COLO668 (cell line): ENCODE data around the gene CACNA2D3.

Experiments used
- DNase-seq: peaks from one replicate; lab custom pipeline; 2025; ENCODE audit not compliant: unreplicated experiment; lab: John Stamatoyannopoulos, UW

Gene CACNA2D3

DNA sequence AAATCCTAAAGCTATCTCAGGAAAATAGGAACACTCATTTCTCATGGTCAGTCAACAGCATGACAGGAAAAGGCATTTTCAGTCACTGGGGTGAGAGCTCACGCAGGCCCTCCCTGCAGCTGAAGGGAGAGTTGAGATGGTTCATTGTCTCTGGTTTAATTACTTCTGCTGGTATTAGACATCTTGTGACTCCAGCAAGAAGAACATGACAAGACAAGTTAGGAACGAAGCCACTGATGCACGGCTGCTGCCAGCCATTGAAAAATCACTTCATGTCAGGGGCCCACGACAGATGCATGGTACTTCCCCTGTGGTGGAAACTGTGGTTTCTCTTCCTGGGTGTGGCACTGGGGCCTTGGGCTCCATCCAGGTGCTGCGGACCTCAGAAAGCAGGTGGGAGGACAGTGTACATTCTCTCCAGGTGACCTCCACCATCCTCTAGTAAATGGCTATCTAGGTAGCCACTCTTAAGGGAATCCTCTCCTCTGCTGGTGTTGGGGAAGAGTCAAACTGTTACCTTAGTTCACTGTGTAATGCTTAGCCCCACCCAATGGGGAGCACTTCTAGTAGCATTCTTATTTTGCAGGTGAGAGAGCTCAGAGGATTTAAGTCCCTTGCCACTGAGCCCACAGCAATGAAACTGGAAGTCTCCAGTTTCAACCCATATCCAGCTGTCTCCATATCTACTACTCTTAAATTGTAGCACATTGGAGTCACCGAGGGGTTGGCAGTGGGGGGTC lies 531.3 kb downstream of the CACNA2D3 start:
- DNase-seq = no peak

DNA sequence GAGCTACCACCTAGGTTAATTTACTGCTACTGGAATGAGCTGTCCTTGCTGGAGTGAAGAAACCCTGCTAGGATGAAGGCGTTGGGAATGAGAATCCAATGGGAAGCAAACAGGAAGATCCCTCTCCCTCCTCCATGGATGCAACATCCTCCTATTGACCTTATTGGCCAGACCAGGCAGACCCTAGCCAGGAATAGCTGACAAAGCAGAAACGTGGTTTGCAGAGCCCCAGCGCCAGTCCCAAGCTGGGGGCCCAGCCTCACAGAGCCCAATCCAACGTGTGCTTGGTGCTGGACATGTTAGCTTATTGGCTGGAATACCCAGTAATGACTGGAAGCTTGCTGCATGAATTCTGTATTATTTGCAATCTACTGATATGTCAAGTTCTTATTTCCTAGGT lies 532.4 kb downstream of the CACNA2D3 start:
- DNase-seq = no peak

DNA sequence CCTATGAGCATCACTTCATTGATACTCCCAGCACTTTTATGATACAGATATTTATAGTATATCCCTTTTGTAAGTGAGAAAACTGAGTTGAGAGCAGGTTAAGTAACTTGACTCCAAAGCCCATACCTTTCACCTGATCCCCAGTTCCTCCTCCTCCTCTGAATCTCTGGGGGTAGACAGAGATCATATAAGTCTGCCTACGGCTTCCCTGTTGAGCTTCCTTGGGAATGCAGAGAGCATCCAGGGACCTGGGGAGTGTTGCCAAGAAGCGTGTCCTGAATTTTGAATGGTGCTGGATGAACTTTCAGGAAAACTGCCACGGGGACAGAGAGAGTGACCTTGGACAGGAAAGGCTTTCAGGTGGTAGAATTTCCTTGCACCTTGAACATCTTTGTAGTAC lies 537.0 kb downstream of the CACNA2D3 start:
- no peak for DNase-seq

DNA sequence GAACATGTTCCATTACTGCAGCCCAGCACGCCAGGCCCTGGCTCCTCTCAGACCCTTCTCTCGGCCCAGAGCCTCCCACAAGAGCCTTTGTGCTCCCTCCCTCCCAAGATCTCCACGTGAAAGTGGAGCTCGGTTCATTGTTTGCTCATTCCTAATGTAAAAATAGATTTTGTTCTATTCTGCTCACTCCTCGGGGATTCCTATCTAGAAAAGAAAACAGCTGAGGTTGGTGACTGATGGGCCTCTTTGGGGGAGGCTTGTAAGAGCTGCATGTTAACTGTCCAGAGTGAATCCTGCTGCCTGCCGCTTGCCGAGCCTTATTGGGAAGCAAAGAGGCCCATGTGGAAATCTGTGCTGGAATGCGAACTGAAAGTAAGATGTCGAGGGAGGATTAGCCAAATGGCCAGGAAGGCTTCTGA lies 538.4 kb downstream of the CACNA2D3 start:
- no peak for DNase-seq

DNA sequence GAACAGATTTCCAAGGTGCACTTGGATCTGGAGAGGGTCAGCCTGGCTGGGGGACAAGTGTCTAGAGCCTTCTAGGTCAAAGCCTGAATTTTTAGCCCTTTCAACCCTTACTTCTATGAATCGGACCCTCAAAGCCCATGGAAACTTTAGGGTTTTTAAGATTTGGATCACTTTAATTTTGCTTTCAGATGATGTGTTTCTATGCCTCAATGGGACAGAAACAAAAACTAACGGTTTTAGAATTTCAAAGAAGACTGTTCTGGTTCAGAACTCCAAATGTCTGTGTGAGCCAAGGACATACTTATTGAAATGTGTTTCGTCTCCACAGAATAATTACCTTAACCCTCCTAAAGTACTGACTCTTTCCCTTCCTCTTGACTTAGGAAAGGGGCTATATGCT lies 538.8 kb downstream of the CACNA2D3 start:
- DNase-seq = no peak

DNA sequence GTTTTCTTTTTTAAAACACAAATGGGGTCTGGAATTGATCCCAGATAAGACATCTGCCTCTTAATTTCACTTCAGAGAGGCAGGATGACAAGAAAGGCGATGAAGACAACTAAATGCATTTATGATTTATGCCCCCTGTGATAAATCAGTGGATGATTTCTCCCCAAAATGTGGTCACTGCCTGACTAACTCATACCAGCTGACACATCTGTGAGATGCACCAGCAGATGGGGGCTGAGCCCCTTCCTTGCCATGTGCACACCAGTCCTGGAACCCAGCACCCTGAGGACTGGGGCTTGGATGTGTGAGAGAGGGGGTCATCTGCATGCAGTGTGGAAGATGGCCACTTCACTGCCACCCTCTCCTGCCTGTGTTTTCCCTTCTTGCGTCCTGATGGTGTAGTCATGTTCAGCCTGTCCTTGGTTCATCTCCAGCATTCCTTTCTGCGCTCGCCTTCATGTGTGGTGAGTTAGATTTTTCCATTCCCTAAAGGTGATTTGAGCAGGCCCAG lies 541.2 kb downstream of the CACNA2D3 start:
- DNase-seq = no peak

DNA sequence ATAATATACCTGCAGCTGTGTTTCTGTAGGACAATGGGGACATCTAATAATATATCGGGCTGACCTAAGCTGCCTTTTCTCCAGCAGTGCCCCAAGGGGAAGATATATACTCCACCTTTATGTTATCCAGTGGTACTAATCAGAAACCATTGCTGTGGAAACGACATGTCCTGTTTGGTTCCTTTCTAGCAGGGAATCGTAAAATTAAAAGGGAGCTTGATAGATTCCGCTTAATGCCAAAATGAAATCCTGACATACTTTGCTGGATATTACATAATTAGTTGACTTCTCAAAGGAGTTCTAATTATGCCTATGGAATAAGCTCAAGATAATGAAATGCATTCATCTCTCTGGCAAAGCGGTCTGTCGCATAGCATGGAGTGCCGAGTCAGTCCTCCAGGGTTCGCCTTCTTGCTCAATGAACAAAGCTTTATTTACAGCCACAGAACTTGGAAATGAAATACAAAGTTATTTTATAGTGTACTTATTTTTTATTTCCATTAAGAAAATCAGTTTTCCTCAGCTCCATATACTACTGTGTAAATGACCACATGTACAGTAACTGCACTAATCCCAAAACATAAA lies 542.8 kb downstream of the CACNA2D3 start:
- DNase-seq = no peak

DNA sequence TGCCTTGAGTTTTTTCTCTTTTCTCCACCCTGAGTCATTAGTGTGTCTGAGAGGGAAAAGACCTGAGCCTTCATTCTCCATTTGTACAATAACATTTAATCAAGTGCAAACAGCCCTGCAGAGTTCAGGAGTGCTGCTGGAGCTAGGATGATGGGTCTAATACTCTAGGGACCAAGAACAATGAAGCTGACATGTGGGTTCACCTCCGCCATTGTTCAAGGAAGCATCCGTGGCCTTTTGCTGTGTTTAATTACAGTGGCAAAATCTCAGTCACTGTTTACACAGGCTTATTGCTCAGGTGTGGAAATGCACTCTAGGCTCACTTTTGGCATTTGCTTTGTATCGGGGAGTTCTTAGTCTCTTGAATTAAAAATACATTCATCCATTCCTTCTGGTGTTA lies 545.9 kb downstream of the CACNA2D3 start:
- no peak for DNase-seq

DNA sequence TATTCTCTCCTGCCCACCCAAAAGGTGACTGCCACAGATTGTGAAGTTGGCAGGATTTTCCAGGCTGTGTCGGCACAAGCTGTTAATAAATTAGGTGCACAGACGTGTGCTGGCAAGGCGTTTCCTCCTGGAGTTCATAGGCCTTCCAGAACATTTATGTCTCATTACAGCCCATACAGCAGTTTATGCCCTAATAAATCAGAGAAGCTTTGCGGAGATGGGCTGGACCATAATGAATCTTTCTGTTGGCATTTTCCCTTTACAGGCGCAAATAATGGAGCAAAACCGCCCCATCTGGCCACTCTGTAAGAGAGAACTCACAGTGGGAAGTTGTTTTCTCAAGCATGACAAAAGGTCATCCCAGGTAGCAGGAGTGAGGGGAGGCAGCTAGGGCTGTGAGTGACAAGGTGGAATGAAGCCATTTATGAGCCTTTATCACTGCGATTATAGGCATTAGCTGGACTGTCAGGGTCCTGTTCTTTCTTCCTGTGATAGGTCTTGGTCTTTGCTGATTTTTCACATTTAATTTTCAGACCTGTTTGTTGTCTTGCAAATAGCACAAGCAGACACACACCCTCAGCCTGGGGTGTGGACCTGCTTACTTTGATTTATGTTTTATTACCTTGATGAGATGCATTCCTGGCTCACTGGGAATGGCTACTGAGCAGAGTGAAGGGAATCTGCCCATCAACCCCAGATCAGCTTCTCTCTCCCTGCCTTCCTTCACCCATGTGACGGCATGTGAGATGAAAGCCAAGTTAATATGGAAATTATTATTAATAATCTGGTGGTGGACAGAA lies 548.0 kb downstream of the CACNA2D3 start:
- DNase-seq = no peak

DNA sequence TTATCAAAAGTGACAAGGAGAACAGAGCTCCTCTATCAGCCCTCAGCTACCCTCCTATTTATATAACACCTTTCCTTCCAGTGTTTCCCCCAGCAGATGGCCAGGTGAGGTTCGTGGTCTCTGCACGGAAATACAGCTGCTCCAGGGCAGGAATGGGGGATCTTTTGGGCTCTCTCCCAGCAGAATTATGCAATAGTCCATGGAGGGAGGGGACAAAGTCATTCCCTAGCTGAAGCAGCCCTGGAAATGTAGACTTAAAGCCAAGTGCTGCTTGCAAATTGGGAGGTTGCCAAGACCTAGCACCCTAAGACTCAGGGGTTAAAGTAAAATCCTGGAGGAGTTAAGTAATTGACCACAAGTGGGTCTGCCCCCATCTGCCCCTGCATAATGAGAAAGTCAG lies 549.2 kb downstream of the CACNA2D3 start:
- no peak for DNase-seq

DNA sequence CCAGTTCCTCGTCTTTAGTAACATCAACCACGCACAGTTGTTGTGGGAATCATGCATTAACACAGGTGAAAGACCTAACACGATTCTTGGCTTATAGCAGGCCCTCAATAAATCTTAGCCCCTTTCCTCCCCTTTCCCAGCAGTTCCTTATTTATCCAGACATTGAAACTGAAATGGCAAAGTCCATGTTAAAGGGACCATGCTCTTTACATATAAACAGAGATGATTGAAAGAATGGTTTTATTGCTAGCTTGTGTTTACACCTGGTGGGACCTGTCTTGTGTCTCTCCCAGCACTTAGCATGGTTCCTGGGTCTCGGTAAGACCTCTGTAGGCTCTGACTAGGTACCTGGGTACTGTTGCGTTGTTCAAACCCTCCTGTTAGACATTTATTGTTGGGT lies 553.7 kb downstream of the CACNA2D3 start:
- DNase-seq = no peak

DNA sequence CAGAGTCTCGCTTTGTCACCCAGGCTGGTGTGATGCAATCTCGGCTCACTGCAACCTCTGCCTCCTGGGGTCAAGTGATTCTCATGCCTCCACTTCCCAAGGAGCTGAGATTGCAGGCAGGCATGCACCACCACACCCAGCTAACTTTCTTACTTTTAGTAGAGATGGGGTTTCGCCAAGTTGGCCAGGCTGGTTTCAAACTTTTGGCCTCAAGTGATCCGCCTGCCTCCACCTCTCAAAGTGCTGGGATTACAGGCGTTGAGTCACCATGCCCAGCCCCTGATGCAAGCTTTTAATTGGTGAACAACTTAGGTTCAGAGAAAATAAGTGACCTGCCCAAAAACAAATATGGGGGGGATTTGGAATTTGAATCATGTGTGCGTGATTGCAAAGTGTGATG lies 559.4 kb downstream of the CACNA2D3 start:
- no peak for DNase-seq

DNA sequence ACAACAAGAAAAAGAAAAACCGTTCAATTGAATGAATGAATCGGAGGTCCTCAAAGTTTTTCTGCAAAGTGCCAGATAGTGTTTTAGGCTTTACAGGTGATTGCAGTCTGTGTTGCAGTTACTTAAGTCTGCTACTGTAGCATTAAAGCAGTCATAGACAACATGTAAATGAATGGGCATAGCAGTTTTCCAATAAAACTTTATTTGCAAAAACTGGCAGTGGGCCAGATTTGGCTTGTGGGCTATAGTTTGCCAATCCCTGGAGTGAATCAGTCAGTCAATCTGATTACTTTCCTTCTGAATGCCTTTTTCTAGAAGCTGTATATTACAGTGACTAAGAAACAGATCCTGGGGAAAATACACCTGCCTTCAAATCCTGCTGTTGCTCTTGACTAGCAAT lies 562.9 kb downstream of the CACNA2D3 start:
- no peak for DNase-seq

DNA sequence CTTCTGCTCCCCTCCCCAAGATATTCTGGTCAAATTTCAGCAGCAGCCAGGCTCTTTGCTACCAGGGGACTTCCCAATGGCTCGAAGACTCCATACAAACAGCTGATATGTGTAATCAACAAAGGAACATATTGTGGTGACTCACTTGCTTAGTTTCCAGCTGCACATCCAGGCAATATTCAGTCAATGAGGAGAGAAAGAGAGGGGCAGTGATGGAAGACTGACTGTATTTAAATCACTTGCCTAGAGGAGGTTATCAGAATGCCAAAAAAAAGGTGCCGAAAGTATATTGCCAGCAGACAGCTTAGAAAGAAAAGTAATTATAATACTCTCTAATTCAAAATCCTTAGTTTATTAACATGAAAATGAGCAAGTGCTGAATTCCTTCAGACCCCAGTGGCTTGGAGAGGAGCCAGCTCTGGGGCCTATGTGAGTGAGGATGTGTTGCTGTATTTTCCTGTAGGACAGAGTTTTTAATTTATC lies 569.0 kb downstream of the CACNA2D3 start:
- no peak for DNase-seq

DNA sequence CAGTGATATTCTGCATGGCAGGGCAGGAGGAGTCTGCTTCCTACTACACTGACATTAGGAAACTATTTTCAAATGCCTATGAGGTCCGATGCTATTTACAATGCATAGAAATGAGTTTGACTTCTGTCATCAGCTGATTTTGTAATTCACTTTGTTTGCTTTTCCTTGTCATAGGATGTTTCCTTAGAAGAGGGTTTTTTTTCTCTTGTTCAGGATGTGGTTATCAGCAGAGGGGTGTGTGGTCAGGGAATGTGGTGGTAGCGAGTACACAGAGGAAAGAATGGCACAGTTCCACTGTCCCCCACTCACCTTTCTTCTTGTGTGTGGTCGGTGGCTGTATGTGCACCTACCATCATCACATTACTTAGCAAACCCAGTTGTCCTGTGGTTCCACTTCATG lies 574.0 kb downstream of the CACNA2D3 start:
- no peak for DNase-seq

DNA sequence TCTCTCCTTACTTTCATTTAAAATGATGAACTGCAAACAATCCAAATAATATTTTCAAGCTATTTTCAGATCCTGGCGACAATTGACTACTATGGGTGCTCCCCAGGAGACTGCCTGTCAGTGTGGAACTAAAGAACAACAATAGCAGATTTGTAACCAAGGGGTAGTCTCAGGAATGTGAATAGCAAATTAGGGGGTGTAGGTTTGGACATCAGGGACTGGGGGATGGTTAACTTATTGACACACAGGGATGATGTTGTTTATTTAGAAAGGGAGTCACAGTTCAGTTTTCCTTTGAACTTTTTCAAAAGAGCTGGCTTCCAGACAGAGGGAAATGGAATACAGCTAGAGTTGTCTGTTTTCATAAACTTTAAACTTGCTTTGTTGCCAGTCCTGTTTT lies 575.7 kb downstream of the CACNA2D3 start:
- no peak for DNase-seq

DNA sequence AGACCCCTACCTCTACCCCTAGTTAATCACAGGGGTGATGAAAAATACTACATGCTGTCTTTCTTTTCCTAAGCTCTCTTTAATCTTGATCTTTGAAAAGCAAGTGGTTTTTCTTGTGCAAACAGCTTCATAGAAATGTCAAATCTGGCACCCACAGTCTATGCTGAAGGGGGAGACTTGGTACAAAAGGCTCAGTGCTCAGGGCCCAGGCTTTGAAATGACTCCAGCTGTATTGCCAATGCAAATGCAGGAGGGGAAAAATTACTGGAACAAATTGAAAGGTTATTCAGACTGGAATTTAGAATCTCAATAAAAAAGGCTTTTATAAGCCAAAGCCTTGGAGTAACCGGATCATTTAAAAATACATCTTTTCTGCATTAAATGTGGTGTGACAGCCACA lies 581.6 kb downstream of the CACNA2D3 start:
- no peak for DNase-seq

DNA sequence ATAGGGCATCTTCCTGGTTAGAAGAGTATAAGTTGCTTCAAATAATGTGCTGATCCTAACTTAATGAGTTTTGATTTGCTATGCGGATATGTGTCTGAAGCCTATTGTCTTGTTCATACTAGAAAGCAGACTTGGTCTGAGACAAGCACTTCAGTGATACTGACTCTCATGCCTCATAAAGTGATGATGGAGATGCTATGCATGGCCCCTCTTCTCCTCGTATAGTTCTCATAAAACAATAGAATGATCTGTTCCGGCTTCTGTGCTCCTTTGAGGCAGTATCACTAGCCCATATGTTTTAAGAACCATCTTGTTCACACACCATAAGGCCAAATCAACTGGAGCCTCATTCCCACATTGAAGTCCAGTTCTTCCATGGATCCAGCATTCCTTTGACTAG lies 583.4 kb downstream of the CACNA2D3 start:
- no peak for DNase-seq

DNA sequence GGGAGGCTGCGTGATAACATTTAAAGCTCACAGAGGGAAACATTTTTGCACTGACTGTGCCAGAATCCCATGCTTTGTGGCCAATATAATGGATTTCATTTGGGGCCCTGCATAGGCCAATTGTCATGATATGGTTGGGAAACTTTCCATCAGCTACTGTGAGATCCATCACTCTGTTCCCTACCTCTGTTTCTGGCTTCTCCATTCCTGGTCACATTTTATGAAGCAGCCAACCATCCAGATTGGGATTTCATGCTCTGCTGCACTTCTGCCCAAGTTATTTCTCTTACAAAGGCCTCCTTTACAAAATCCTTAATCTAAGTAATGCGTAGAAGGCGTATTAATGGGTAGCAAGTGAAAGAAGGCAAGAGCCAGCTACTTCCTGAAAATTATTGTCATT lies 584.4 kb downstream of the CACNA2D3 start:
- DNase-seq = no peak

DNA sequence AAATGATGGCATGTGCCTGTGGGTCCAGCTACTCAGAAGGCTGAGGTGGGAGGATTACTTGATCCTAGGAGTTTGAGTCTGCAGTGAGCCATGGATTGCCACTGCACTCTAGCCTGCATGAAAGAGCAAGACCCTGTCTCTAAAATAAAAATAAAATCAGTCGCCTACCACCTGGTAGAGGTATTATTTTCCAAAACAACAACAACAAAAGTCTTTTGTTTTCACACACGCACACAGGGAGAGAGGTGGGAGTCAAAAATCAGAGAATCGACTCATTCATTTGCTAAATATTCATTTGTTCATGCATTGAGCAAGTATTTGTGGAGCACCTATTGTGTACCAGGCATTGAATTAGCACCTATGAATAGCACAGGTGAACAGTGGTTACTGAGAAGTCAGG lies 587.4 kb downstream of the CACNA2D3 start:
- no peak for DNase-seq

DNA sequence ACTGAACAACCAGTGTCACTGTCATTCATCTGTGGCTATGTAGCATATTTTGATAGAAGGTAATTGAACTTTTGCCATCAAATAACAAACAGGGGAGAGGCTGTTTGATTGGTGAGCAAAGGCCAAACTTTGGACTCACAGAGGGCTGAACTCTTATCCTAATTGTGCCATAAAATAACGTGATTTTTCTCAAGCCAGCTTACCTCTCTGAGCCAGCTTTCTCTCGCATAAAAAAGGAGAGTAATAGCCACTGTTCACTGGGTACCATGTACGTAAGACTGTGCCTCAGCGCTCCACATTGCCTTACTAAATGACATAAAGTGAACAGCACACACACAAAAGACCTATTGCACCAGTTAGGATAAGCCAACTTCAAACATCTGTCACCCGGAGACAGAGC lies 588.6 kb downstream of the CACNA2D3 start:
- DNase-seq = no peak

DNA sequence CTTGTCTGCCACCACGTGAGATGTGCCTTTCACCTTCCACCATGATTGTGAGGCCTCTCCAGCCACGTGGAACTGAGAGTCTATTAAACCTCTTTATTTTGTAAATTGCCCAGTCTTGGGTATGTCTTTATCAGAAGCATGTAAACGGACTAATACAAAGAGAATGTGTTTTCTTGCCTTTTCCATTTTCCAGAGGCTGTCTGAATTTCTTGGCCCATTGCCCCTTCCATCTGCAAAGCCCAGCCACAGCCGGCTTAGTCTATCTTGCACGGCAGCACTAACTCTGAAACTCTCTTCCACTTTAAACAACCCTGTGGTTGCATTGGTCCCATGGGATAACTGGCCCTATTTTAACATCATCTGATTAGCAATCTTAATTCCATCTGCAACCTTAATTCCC lies 590.2 kb downstream of the CACNA2D3 start:
- no peak for DNase-seq
